ENCODE measurements around the gene SHB.

SHB gene

DNA sequence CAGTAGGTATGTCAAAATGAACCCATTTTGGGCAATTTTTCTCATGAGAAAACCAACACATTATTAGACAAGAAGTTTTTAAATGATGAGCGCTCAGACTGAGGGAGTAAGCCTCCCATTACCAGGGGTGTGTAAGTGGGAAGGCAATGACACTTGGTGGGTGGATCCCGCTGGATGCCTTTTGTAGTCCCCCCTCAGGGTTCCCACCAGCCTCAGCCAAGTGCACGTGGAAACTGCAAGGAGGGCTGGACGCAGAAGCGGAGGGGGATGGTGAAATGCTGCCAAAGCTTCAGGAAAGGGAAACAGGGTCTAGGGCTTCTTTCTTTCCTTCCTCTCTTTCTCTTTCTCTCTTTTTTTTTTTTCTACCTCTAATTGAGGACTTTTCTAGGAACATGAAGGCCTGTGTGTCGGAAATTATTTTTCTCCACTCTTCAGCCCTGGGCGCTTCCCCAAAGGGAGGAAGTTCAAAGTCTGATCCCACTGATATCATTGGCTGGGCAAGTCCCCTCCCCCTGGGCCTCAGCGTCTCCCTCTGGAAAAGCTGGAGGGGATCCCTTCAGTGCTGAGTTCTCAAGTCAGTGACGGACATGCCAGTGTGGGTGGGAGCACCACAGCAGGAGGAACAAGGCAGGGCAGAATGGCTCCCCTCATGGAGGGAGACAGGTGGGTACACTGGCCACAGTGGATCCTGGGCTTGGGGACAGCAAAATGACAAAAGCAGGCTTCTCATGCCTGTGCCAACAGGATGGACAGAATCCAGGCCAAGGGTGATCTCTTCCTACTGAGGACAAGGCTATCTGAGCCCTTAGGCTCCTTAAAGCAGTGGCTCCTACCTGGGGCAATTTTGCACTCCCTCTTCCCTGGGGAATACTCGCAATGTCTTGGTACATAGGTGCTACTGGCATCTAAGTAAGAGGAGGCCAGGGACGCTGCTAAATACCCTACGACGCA is 141.2 kb downstream of the SHB start:
- no peaks in the 10 kb centered on the region for H3K27me3 ChIP-seq (ENCODE audit: low read length)
- no peak overlapping the region for H3K27ac ChIP-seq (ENCODE audit: low read depth, low read length)
- no peak overlapping the region for H2AFZ ChIP-seq (ENCODE audit: low read depth, low read length, severe bottlenecking)
- H3K79me2 ChIP-seq (ENCODE audit: insufficient read depth, low read length) = no peaks in the 10 kb centered on the region
- no peaks in the 10 kb centered on the region for H3K9me3 ChIP-seq (ENCODE audit: insufficient read depth, low read length)
- no peak overlapping the region for H3K4me2 ChIP-seq (ENCODE audit: low read depth, low read length, poor library complexity, severe bottlenecking)
- H3F3A ChIP-seq (ENCODE audit: insufficient read depth) = no peaks in the 10 kb centered on the region
- H3K9me2 ChIP-seq (replicated peaks; ENCODE audit: insufficient read depth, low read length) = no peaks in the 10 kb centered on the region
- H3K9ac ChIP-seq (ENCODE audit: low read length) = no peak overlapping the region
- TF ChIP-seq EZH2phosphoT487 (conservative IDR thresholded peaks at IDR 0.05; ENCODE audit: low read length) = no peak
- TF ChIP-seq, protein P1, sequence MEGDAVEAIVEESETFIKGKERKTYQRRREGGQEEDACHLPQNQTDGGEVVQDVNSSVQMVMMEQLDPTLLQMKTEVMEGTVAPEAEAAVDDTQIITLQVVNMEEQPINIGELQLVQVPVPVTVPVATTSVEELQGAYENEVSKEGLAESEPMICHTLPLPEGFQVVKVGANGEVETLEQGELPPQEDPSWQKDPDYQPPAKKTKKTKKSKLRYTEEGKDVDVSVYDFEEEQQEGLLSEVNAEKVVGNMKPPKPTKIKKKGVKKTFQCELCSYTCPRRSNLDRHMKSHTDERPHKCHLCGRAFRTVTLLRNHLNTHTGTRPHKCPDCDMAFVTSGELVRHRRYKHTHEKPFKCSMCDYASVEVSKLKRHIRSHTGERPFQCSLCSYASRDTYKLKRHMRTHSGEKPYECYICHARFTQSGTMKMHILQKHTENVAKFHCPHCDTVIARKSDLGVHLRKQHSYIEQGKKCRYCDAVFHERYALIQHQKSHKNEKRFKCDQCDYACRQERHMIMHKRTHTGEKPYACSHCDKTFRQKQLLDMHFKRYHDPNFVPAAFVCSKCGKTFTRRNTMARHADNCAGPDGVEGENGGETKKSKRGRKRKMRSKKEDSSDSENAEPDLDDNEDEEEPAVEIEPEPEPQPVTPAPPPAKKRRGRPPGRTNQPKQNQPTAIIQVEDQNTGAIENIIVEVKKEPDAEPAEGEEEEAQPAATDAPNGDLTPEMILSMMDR (IDR thresholded peaks at IDR 0.05; ENCODE audit: insufficient read depth, low read length, poor library complexity, severe bottlenecking) = no peak
- no peak overlapping the region for H3K4me3 ChIP-seq (ENCODE audit: insufficient read depth, low read length, poor library complexity, severe bottlenecking)
- no peaks in the 10 kb centered on the region for H3K36me3 ChIP-seq (ENCODE audit: low read length)
- no peaks in the 10 kb centered on the region for H4K20me1 ChIP-seq (ENCODE audit: low read depth, low read length)

- H3K9me3 ChIP-seq (ENCODE audit: insufficient read depth, low read length) = no peaks in the 10 kb centered on the region
- TF ChIP-seq, protein P1 (IDR thresholded peaks at IDR 0.05; ENCODE audit: insufficient read depth, low read length, poor library complexity, severe bottlenecking) = no peak
- TF ChIP-seq EZH2phosphoT487 (conservative IDR thresholded peaks at IDR 0.05; ENCODE audit: low read length) = no peak
These were observed 141.9 kb downstream of the SHB start for GRCh38 chr9:37927132-37927531.

GRCh38 chr9:37926737-37927118 is 142.3 kb downstream of the SHB start:
- Histone ChIP-seq H3K4me3 (ENCODE audit: insufficient read depth, low read length, poor library complexity, severe bottlenecking) (no peak overlapping the region), H2AFZ (ENCODE audit: low read depth, low read length, severe bottlenecking) (no peak overlapping the region), H4K20me1 (ENCODE audit: low read depth, low read length) (no peaks in the 10 kb centered on the region), H3K79me2 (ENCODE audit: insufficient read depth, low read length) (no peaks in the 10 kb centered on the region), H3K27me3 (ENCODE audit: low read length) (no peaks in the 10 kb centered on the region), H3K4me2 (ENCODE audit: low read depth, low read length, poor library complexity, severe bottlenecking) (no peak overlapping the region), H3K9me2 (replicated peaks; ENCODE audit: insufficient read depth, low read length) (no peaks in the 10 kb centered on the region), H3K36me3 (ENCODE audit: low read length) (no peaks in the 10 kb centered on the region), H3K9me3 (ENCODE audit: insufficient read depth, low read length) (no peaks in the 10 kb centered on the region), H3F3A (ENCODE audit: insufficient read depth) (no peaks in the 10 kb centered on the region), H3K27ac (ENCODE audit: low read depth, low read length) (no peak overlapping the region), H3K9ac (ENCODE audit: low read length) (no peak overlapping the region)
- TF ChIP-seq, protein P1 (IDR thresholded peaks at IDR 0.05; ENCODE audit: insufficient read depth, low read length, poor library complexity, severe bottlenecking) = no peak
- no peak for TF ChIP-seq EZH2phosphoT487 (conservative IDR thresholded peaks at IDR 0.05; ENCODE audit: low read length)

More at GRCh38 chr9:37927132-37927531, 141.9 kb downstream of the SHB start:
- no peak overlapping the region for H3K4me3 ChIP-seq (ENCODE audit: insufficient read depth, low read length, poor library complexity, severe bottlenecking)
- no peaks in the 10 kb centered on the region for H3K36me3 ChIP-seq (ENCODE audit: low read length)
- H3F3A ChIP-seq (ENCODE audit: insufficient read depth) = no peaks in the 10 kb centered on the region
- H3K27ac ChIP-seq (ENCODE audit: low read depth, low read length) = no peak overlapping the region
- H2AFZ ChIP-seq (ENCODE audit: low read depth, low read length, severe bottlenecking) = no peak overlapping the region
- no peaks in the 10 kb centered on the region for H3K9me2 ChIP-seq (replicated peaks; ENCODE audit: insufficient read depth, low read length)
- no peaks in the 10 kb centered on the region for H4K20me1 ChIP-seq (ENCODE audit: low read depth, low read length)
- H3K79me2 ChIP-seq (ENCODE audit: insufficient read depth, low read length) = no peaks in the 10 kb centered on the region
- no peak overlapping the region for H3K9ac ChIP-seq (ENCODE audit: low read length)
- no peaks in the 10 kb centered on the region for H3K27me3 ChIP-seq (ENCODE audit: low read length)
- no peak overlapping the region for H3K4me2 ChIP-seq (ENCODE audit: low read depth, low read length, poor library complexity, severe bottlenecking)
